IPS-20b (cell line): ENCODE results near the gene PPP2R1A.

ENCODE experiments used
- H3K27ac ChIP-seq: one replicate; pipeline ENCODE4 v1.5.1; 2013; ENCODE audit warnings: low read length
- H3K27me3 ChIP-seq: 2 replicates; pipeline ENCODE4 v1.6.1; 2013; ENCODE audit warnings: mild to moderate bottlenecking, low read length, inconsistent platforms; ENCODE audit not compliant: insufficient read depth
- H3K36me3 ChIP-seq: 2 replicates; pipeline ENCODE4 v1.6.1; 2013; ENCODE audit warnings: low read depth, mild to moderate bottlenecking, inconsistent platforms, low read length, moderate library complexity; ENCODE audit not compliant: insufficient read depth
- H3K4me1 ChIP-seq: 2 replicates; pipeline ENCODE4 v1.6.1; 2013; ENCODE audit warnings: mild to moderate bottlenecking, control low read depth, inconsistent platforms, low read length, moderate library complexity; ENCODE audit not compliant: insufficient read depth
- H3K4me3 ChIP-seq: 2 replicates; pipeline ENCODE4 v1.5.1; 2013; ENCODE audit warnings: mild to moderate bottlenecking, low read length, inconsistent platforms
- H3K9ac ChIP-seq: 2 replicates; pipeline ENCODE4 v1.6.1; 2013; ENCODE audit warnings: low read depth, mild to moderate bottlenecking, inconsistent platforms, low read length, moderate library complexity
- H3K9me3 ChIP-seq: 2 replicates; pipeline ENCODE4 v1.6.1; 2013; ENCODE audit warnings: mild to moderate bottlenecking, low read depth, low read length, inconsistent platforms; ENCODE audit not compliant: insufficient read depth

PPP2R1A gene

DNA sequence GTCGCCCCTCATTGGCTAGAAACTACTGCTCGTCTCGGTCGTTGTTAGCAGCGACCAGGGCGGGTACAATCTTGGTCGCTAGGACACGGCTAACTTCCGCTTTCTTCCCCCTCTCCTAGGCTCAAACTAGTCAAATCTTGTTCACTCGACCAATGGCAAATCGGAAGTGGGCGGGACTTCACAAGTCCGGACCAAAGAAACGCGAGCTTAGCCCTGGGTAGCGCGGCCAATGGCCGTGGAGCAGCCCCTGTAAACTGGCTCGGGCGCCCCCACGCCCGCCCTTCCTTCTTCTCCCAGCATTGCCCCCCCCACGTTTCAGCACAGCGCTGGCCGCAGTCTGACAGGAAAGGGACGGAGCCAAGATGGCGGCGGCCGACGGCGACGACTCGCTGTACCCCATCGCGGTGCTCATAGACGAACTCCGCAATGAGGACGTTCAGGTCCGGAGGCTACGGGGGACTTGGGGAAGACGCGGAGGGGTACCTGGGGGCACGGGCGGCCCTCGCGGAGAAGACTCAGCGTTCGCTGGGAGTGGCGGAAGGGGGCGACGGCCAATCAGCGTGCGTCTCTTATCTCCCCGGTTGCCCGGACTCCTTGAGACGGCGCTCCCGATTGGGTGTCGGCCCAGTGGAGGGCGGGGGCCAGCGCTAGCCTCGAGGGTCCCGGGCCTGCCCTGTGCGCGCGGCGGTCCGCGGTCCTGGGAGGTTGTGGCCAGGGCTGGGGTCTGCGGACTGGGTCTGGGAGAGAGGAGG lies at the start of gene PPP2R1A:
PPP2R1A (plus strand) TSS at position 318 of the 752 bp plus-strand sequence; CDS start at position 363, 45 bp downstream.
- peaks cover 7% of the 10 kb centered on the region; the same call in 1 of the 2 replicates for H3K4me1 ChIP-seq
- H3K4me3 ChIP-seq: peak within 1 kb of the TSS; percentile 97
- H3K9me3 ChIP-seq: no peaks in the 10 kb centered on the region
- H3K27me3 ChIP-seq: no peaks in the 10 kb centered on the region
- peak within 1 kb of the TSS; percentile 98 for H3K9ac ChIP-seq
- H3K36me3 ChIP-seq: peaks cover 23% of the 10 kb centered on the region
- peak within 1 kb of the TSS; percentile 62 for H3K27ac ChIP-seq

- Histone ChIP-seq H3K27me3 (no peaks in the 10 kb centered on the region), H3K36me3 (peaks cover 5% of the 10 kb centered on the region; the same call in 1 of the 2 replicates), H3K4me3 (no peak overlapping the region), H3K9ac (no peak overlapping the region), H3K9me3 (peaks cover 8% of the 10 kb centered on the region; the same call in 1 of the 2 replicates), H3K27ac (no peak overlapping the region), H3K4me1 (no peaks in the 10 kb centered on the region)
Measured at GRCh38 chr19:52141203-52141602, 48.6 kb upstream of the PPP2R1A start.

GRCh38 chr19:52142001-52142595 lies 47.8 kb upstream of the PPP2R1A start:
- Histone ChIP-seq H3K9ac (no peak overlapping the region), H3K4me1 (no peaks in the 10 kb centered on the region), H3K36me3 (no peaks in the 10 kb centered on the region), H3K27ac (no peak overlapping the region), H3K27me3 (no peaks in the 10 kb centered on the region), H3K9me3 (peaks cover 11% of the 10 kb centered on the region; the same call in 1 of the 2 replicates), H3K4me3 (no peak overlapping the region)

DNA sequence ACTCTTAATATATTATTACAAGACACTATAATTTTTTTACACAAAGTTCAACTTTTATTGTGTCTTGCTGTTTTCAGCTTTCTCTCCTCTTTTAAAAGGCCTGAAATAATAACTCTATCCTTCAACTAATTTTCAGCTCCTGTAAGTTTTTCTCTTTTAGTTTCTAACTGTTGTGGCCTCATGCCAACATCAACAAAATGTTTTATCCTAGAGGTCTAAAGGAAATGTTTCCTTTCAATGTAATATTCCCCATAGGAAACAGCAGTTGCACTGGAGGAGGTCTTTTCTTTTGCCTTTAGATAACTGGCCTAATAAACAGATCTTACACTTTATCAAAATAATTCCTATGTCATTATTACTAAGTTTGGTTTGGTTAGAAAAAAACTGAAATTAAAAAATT lies 41.6 kb upstream of the PPP2R1A start:
- no peak overlapping the region for H3K9ac ChIP-seq
- peaks cover 63% of the 10 kb centered on the region for H3K9me3 ChIP-seq
- H3K36me3 ChIP-seq: no peaks in the 10 kb centered on the region
- H3K27ac ChIP-seq: no peak overlapping the region
- no peaks in the 10 kb centered on the region for H3K4me1 ChIP-seq
- H3K27me3 ChIP-seq: no peaks in the 10 kb centered on the region
- no peak overlapping the region for H3K4me3 ChIP-seq

- no peak overlapping the region for H3K9ac ChIP-seq
- H3K36me3 ChIP-seq: peaks cover 41% of the 10 kb centered on the region
- H3K4me1 ChIP-seq: no peaks in the 10 kb centered on the region
- no peak overlapping the region for H3K4me3 ChIP-seq
- H3K27ac ChIP-seq: no peak overlapping the region
- no peaks in the 10 kb centered on the region for H3K27me3 ChIP-seq
- peaks cover 98% of the 10 kb centered on the region for H3K9me3 ChIP-seq
Measured at GRCh38 chr19:52155596-52156359, 34.1 kb upstream of the PPP2R1A start.

GRCh38 chr19:52170304-52170703 lies 19.5 kb upstream of the PPP2R1A start:
- peak overlapping the region; percentile 89 for H3K4me3 ChIP-seq
- H3K4me1 ChIP-seq: peaks cover 5% of the 10 kb centered on the region
- peaks cover 19% of the 10 kb centered on the region; the same call in 1 of the 2 replicates for H3K27me3 ChIP-seq
- peak overlapping the region; percentile 69; the same call in 1 of the 2 replicates for H3K9ac ChIP-seq
- no peak overlapping the region for H3K27ac ChIP-seq
- peaks cover 24% of the 10 kb centered on the region for H3K36me3 ChIP-seq
- H3K9me3 ChIP-seq: no peaks in the 10 kb centered on the region

DNA sequence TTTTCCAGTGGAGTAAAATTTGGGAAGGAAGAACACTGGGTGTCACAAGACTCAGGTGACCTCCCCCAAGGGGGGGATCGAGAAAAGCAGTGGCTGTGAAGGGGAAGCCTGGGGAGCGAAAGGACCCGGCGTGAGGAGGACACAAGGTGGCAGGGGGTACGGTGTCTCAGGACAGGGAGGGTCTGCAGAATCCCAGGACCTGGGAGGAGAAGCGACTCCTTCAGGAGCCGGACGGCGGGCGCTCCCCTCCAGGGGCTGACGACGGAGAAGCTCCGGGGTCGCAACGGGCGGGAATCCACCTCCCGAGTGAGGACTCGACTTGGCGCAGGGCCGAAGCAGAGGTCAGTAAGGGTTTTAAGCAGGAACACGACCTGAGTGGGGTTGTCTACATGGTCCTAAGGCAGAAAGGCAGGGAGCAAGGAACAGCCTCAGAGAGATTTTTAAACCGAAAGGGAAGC lies 19.0 kb upstream of the PPP2R1A start:
- no peak overlapping the region for H3K27ac ChIP-seq
- peaks cover 19% of the 10 kb centered on the region; the same call in 1 of the 2 replicates for H3K27me3 ChIP-seq
- H3K9me3 ChIP-seq: no peaks in the 10 kb centered on the region
- H3K4me1 ChIP-seq: peaks cover 5% of the 10 kb centered on the region
- H3K9ac ChIP-seq: peak overlapping the region; percentile 69; the same call in 1 of the 2 replicates
- peaks cover 20% of the 10 kb centered on the region for H3K36me3 ChIP-seq
- peak overlapping the region; percentile 89 for H3K4me3 ChIP-seq

DNA sequence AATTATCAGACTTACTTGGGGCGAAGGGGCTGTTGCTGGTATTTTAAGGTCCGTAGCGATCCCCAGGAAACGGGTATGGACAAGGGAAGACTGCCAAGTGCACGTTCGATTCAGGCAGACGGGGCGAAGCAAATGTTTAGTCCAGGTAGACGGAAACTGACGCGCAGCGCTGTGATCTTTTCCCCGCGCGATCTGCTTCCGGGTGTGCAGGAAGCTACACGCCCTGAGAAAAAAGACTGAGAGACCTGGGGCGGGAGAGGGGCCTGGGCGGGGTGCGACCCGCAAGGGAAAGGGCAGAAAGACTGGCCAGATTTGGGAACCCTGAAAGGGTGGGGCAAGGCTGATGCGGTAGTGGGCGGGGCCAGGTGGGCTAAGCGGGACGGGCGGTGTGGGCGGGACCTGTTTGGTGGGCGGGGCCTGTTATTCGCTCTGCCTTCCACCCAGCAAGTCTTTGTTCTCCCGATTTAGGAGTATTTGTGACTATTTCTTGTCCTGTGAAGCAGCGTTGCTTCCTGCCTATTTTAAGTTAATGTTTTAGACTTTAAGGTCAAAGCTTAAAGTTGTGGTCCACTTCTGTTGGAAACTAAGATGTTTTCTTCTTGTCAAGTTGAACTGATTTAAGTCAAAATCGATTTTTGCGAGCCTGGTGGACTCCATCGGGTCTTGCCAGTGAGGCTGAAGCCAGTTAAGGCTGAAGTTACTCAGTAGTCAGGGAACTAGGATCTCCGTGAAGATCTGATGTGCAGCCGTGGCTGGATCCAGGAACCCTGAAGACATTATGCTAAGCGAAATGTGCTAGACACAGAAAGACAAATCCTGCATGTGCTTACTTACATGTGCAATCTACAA lies 18.3 kb upstream of the PPP2R1A start, which contains the start of gene ZNF836:
ZNF836 (minus strand) TSS at position 301 of the 849 bp plus-strand sequence. CDS start 3,549 bp downstream, outside the sequence.
- H3K27ac ChIP-seq: peak within 1 kb of the TSS; percentile 67
- peaks cover 5% of the 10 kb centered on the region for H3K4me1 ChIP-seq
- peaks cover 19% of the 10 kb centered on the region; the same call in 1 of the 2 replicates for H3K27me3 ChIP-seq
- H3K36me3 ChIP-seq: peaks cover 20% of the 10 kb centered on the region
- H3K4me3 ChIP-seq: peak within 1 kb of the TSS; percentile 89
- H3K9me3 ChIP-seq: no peaks in the 10 kb centered on the region
- H3K9ac ChIP-seq: peak within 1 kb of the TSS; percentile 69

GRCh38 chr19:52172347-52172746 lies 17.5 kb upstream of the PPP2R1A start:
- H3K27ac ChIP-seq: no peak overlapping the region
- H3K4me3 ChIP-seq: peak overlapping the region; percentile 89; the same call in 1 of the 2 replicates
- peaks cover 19% of the 10 kb centered on the region; the same call in 1 of the 2 replicates for H3K27me3 ChIP-seq
- H3K9me3 ChIP-seq: no peaks in the 10 kb centered on the region
- H3K36me3 ChIP-seq: peaks cover 14% of the 10 kb centered on the region
- peaks cover 5% of the 10 kb centered on the region for H3K4me1 ChIP-seq
- peak overlapping the region; percentile 69; the same call in 1 of the 2 replicates for H3K9ac ChIP-seq

DNA sequence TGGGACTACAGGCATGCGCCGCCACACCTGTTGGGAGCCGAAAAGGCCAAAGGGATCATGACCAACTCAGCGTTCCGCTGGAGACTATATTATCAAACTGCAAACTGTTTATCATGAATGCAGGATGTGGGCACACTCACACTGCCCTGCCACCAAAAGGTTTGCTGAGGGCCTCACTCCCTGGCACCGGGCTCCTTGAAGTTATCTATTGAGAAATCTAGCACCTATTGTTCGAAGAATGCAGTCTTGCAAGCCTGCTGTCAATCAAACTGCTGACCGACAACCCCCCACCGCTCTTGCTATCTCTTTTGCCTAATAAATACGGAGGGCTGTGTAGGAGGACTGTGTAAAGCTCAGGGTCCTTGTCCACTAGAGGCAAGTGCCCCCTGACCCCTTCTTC lies 13.3 kb upstream of the PPP2R1A start:
- no peaks in the 10 kb centered on the region for H3K9me3 ChIP-seq

More for the DNA sequence above, 13.3 kb upstream of the PPP2R1A start:
- H3K4me3 ChIP-seq: no peak overlapping the region
- no peaks in the 10 kb centered on the region; the same call in 1 of the 2 replicates for H3K27me3 ChIP-seq
- H3K36me3 ChIP-seq: no peaks in the 10 kb centered on the region
- H3K27ac ChIP-seq: no peak overlapping the region
- H3K4me1 ChIP-seq: peaks cover 5% of the 10 kb centered on the region
- H3K9ac ChIP-seq: no peak overlapping the region
